ENCODE measurements around the gene VWA5B2.

Gene VWA5B2

DNA sequence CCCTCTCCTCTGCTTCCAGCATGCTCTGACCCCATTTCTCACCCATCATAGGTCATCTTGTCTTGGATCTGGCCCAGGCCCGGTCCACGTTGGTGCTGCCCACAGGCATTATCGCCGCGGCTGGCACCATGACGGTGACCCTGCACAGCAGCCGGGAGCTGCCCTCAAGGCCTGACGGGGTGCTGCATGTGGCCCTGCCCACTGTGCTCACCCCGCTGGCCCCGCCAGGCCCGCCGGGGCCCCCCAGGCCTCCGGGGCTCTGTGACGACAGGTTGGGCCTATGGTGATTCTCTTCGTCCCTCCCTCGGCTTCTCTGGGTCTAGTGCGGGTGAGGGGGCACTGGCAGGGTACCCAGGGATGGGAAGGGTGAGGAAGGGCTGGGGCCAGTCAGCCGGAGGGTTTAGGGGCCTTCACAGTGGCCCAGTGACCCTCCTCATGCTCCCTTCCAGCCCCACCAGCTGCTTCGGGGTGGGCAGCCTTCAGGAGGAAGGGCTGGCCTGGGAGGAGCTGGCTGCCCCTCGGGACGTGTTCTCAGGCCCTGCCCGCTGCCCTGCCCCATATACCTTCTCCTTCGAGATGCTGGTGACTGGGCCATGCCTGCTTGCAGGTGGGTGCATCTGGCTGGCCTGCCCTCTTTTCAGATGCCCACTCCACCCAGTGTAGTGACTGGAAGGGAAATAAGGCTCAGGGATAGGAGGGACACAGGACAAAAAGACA, 3.9 kb downstream of the VWA5B2 start:
- TF ChIP-seq ZNF274 (IDR thresholded peaks at IDR 0.05; ENCODE audit: low read depth, low read length): no peak
- H3K4me3 ChIP-seq (ENCODE audit: low read length): no peak overlapping the region

DNA sequence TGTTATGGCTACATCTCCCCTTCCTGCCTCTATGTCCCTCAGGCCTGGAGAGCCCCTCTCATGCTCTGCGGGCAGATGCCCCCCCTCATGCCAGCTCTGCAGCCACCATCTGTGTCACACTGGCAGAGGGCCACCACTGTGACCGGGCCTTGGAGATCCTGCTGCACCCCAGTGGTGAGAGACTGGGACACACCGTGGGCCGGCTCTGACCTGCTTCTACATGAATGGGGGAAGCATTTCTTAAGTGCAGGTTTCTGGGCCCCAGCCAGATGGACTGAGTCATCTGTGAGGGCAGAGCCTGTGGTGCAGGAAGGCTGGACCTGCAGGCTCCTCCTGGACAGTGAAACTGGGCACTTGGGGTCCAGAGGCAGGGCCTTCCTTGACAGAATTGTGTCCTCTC, 4.8 kb downstream of the VWA5B2 start:
- no peak overlapping the region for H3K4me3 ChIP-seq (ENCODE audit: low read length)
- TF ChIP-seq ZNF274 (IDR thresholded peaks at IDR 0.05; ENCODE audit: low read depth, low read length): no peak

DNA sequence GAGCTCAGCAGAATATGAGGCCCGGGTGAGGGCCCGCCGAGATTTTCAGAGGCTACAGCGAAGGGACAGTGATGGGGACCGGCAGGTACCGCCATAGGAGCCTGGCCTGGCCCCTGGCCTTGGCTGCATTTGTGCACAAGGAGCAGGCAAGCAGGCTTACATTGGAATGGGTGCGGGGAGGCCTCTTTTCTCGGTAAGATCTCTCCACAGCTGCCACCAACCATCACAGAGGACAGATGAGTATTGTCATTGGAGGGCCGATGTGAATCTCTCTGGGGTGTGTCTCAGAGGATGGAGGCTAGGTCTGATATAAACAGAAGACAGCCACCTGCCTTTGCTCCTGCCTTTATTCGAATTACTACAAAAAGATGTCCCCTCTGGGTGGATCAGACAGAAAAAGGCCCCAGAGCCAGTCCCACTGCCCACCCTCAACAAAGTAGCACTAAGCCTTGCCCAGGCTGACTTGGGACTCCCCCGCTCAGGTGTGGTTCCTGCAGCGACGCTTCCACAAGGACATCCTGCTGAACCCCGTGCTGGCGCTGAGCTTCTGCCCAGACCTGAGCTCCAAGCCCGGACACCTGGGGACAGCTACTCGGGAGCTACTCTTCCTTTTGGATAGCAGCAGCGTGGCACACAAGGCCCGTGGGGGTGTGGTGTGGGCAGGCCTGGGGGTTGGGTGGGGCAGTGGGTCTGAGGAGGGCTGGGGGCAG, 5.4 kb downstream of the VWA5B2 start:
- H3K4me3 ChIP-seq (ENCODE audit: low read length): no peak overlapping the region
- TF ChIP-seq ZNF274 (IDR thresholded peaks at IDR 0.05; ENCODE audit: low read depth, low read length): no peak

GRCh38 chr3:184235381-184236032, 6.1 kb downstream of the VWA5B2 start:
- no peak for TF ChIP-seq ZNF274 (IDR thresholded peaks at IDR 0.05; ENCODE audit: low read depth, low read length)
- no peak overlapping the region for H3K4me3 ChIP-seq (ENCODE audit: low read length)

GRCh38 chr3:184236033-184236410, 6.6 kb downstream of the VWA5B2 start:
- TF ChIP-seq ZNF274 (IDR thresholded peaks at IDR 0.05; ENCODE audit: low read depth, low read length): no peak
- no peak overlapping the region for H3K4me3 ChIP-seq (ENCODE audit: low read length)

GRCh38 chr3:184236636-184237035, 7.3 kb downstream of the VWA5B2 start:
- H3K4me3 ChIP-seq (ENCODE audit: low read length): no peak overlapping the region
- TF ChIP-seq ZNF274 (IDR thresholded peaks at IDR 0.05; ENCODE audit: low read depth, low read length): no peak

- TF ChIP-seq ZNF274 (IDR thresholded peaks at IDR 0.05; ENCODE audit: low read depth, low read length): no peak
- no peak overlapping the region for H3K4me3 ChIP-seq (ENCODE audit: low read length)
These were observed 7.8 kb downstream of the VWA5B2 start for GRCh38 chr3:184237211-184237610.

- no peak overlapping the region for H3K4me3 ChIP-seq (ENCODE audit: low read length)
- TF ChIP-seq ZNF274 (IDR thresholded peaks at IDR 0.05; ENCODE audit: low read depth, low read length): no peak
These were observed 8.4 kb downstream of the VWA5B2 start for GRCh38 chr3:184237807-184238206.

- no peak for TF ChIP-seq ZNF274 (IDR thresholded peaks at IDR 0.05; ENCODE audit: low read depth, low read length)
- H3K4me3 ChIP-seq (ENCODE audit: low read length): no peak overlapping the region
These were observed 8.9 kb downstream of the VWA5B2 start for GRCh38 chr3:184238246-184238818.

GRCh38 chr3:184239221-184239620, 9.8 kb downstream of the VWA5B2 start:
- H3K4me3 ChIP-seq (ENCODE audit: low read length): no peak overlapping the region
- TF ChIP-seq ZNF274 (IDR thresholded peaks at IDR 0.05; ENCODE audit: low read depth, low read length): no peak

- H3K4me3 ChIP-seq (ENCODE audit: low read length): no peak overlapping the region
- TF ChIP-seq ZNF274 (IDR thresholded peaks at IDR 0.05; ENCODE audit: low read depth, low read length): no peak
These were observed 10.3 kb downstream of the VWA5B2 start for GRCh38 chr3:184239708-184240107.

DNA sequence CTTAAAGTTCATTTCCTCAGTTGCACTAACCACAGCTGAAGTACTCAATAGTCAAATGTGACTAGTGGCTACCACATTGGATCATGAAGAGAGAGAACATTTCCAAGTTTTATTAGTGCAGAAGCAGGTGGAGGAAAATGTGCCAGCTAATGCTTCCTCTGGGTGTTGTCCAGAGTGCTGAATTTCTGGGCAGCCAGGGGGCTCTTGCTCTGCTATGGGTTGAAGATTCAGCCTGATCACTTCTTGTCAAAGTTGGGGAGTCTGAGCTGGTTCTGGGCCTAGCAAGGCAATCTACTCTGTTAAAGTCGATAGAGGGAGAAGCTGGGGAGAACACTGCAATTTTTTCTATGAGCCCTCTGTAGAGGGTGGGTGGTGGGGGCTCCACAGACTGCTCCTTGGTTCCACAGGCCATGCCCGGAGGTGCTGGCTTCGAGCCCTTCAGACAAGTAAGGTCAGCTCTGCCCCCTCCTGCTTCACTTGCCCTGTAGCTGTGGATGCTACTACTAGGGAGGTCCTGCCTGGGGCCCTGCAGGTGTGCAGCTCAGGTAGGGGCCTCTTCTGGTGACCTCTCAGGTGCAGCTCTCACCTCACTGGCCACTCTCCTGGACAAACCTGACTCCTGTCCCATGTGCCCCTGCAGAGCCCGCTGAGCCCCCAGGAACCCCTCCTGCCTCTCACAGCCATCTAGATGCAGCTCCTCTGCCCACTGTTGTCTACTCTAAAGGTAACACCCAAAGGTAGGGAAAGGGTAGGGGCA, 11.2 kb downstream of the VWA5B2 start:
- H3K4me3 ChIP-seq (ENCODE audit: low read length): no peak overlapping the region
- TF ChIP-seq ZNF274 (IDR thresholded peaks at IDR 0.05; ENCODE audit: low read depth, low read length): no peak

DNA sequence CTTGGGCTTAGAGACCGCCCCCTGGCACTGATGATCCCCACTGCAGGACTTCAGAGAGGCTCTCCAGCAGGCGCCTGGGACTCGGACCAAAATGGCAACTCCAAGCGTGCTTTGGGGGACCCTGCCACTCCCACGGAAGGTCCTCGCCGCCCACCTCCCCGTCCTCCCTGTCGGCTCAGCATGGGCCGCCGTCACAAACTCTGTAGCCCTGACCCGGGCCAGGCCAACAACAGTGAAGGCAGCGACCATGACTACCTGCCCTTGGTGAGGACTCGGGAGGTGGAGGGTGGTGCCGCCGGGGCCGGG, 11.7 kb downstream of the VWA5B2 start:
- no peak overlapping the region for H3K4me3 ChIP-seq (ENCODE audit: low read length)
- no peak for TF ChIP-seq ZNF274 (IDR thresholded peaks at IDR 0.05; ENCODE audit: low read depth, low read length)
